Measurements from ENCODE around the gene MORF4L2.

The MORF4L2 gene

DNA sequence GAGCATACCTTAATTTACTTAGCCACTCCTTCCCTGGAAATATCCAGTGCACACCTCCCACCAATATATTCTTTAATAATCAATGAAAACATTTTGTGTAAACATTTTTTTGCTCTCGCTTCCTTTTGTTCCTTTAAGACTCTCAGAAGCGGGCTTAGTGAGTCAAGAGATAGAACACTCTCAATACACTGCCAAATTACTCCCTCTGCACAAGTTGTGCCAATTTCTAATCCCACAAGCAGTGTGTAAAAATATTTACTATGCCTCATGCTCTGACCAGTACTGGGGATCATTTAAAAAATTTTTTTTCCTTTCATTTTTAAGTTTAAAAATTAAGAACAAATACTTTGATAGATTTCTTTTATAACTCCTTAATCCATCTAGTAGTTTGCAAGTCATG is 5.1 kb downstream of the MORF4L2 start:
- TF ChIP-seq, protein P1, sequence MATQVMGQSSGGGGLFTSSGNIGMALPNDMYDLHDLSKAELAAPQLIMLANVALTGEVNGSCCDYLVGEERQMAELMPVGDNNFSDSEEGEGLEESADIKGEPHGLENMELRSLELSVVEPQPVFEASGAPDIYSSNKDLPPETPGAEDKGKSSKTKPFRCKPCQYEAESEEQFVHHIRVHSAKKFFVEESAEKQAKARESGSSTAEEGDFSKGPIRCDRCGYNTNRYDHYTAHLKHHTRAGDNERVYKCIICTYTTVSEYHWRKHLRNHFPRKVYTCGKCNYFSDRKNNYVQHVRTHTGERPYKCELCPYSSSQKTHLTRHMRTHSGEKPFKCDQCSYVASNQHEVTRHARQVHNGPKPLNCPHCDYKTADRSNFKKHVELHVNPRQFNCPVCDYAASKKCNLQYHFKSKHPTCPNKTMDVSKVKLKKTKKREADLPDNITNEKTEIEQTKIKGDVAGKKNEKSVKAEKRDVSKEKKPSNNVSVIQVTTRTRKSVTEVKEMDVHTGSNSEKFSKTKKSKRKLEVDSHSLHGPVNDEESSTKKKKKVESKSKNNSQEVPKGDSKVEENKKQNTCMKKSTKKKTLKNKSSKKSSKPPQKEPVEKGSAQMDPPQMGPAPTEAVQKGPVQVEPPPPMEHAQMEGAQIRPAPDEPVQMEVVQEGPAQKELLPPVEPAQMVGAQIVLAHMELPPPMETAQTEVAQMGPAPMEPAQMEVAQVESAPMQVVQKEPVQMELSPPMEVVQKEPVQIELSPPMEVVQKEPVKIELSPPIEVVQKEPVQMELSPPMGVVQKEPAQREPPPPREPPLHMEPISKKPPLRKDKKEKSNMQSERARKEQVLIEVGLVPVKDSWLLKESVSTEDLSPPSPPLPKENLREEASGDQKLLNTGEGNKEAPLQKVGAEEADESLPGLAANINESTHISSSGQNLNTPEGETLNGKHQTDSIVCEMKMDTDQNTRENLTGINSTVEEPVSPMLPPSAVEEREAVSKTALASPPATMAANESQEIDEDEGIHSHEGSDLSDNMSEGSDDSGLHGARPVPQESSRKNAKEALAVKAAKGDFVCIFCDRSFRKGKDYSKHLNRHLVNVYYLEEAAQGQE (IDR thresholded peaks at IDR 0.05; ENCODE audit: insufficient read depth in 1 of 2, low read depth in 2 of 2, low read length in 2 of 2), result no peak
- no peak for TF ChIP-seq SIN3A (IDR thresholded peaks at IDR 0.05; ENCODE audit: borderline replicate concordance, insufficient read depth, low read length)
- TF ChIP-seq POLR2AphosphoS5 (IDR thresholded peaks at IDR 0.05; ENCODE audit: low read depth, low read length), result no peak

GRCh38 chrX:103678199-103678993 is 8.1 kb downstream of the MORF4L2 start:
- TF ChIP-seq, protein P1 (IDR thresholded peaks at IDR 0.05; ENCODE audit: insufficient read depth in 1 of 2, low read depth in 2 of 2, low read length in 2 of 2), result no peak
- peak; percentile 33; the same call in 1 of the 2 replicates for TF ChIP-seq POLR2AphosphoS5 (IDR thresholded peaks at IDR 0.05; ENCODE audit: low read depth, low read length)

GRCh38 chrX:103674531-103675454 is 11.7 kb downstream of the MORF4L2 start:
- TF ChIP-seq POLR2AphosphoS5 (IDR thresholded peaks at IDR 0.05; ENCODE audit: low read depth, low read length), result no peak; the same call in 1 of the 2 replicates
- no peak for TF ChIP-seq SIN3A (IDR thresholded peaks at IDR 0.05; ENCODE audit: borderline replicate concordance, insufficient read depth, low read length)
- no peak for TF ChIP-seq FOXP2 (optimal IDR thresholded peaks at IDR 0.05; ENCODE audit: borderline replicate concordance, extremely low read depth, extremely low read length, insufficient read depth)
- TF ChIP-seq TAF1 (IDR thresholded peaks at IDR 0.05; ENCODE audit: borderline replicate concordance, insufficient read depth, low read length), result no peak
- TF ChIP-seq, protein P1 (IDR thresholded peaks at IDR 0.05; ENCODE audit: insufficient read depth in 1 of 2, low read depth in 2 of 2, low read length in 2 of 2), result no peak

DNA sequence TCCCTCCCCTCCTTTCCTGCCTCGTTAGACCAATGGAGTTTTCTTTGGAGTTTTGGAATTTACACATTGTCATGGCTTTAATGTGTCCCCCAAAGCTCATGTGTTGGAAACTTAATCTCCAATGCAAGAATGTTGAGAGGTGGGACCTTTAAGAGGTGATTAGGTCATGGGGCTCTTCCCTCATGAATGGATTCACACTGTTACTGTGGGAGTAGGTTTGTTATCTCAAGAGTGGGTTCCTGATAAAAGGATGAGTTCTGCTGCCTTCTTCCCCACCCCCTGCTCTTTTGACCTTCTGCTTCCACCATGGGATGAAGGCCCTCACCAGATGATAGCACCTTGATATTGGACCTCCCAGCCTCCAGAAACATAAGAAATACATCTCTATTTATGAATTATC is 16.8 kb downstream of the MORF4L2 start:
- TF ChIP-seq FOXP2 (optimal IDR thresholded peaks at IDR 0.05; ENCODE audit: borderline replicate concordance, extremely low read depth, extremely low read length, insufficient read depth), result no peak
- no peak for TF ChIP-seq TAF1 (IDR thresholded peaks at IDR 0.05; ENCODE audit: borderline replicate concordance, insufficient read depth, low read length)
- no peak for TF ChIP-seq POLR2AphosphoS5 (IDR thresholded peaks at IDR 0.05; ENCODE audit: low read depth, low read length)
- no peak for TF ChIP-seq SIN3A (IDR thresholded peaks at IDR 0.05; ENCODE audit: borderline replicate concordance, insufficient read depth, low read length)
- TF ChIP-seq, protein P1 (IDR thresholded peaks at IDR 0.05; ENCODE audit: insufficient read depth in 1 of 2, low read depth in 2 of 2, low read length in 2 of 2), result no peak

All from PFSK-1 (cell line).